KMS-11 (cell line): ENCODE results near the gene DCST1.

Source experiments
- H2AFZ ChIP-seq: fragments of 200-600 bp; sonication (generic); 2 replicates; pipeline ENCODE4 v1.6.1; 2016; ENCODE audit warnings: antibody characterized with exemption, mixed run types, low read depth
- H3K27ac ChIP-seq: fragments of 200-600 bp; sonication (generic); 2 replicates; pipeline ENCODE4 v1.6.1; 2016; ENCODE audit warnings: mild to moderate bottlenecking, mixed run types
- H3K27me3 ChIP-seq: fragments of 200-600 bp; sonication (generic); 2 replicates; pipeline ENCODE4 v1.6.1; 2017; ENCODE audit warnings: mild to moderate bottlenecking, low read depth, mixed run types, moderate library complexity; ENCODE audit not compliant: insufficient read depth
- H3K36me3 ChIP-seq: fragments of 200-600 bp; sonication (generic); 2 replicates; pipeline ENCODE4 v1.6.1; 2017; ENCODE audit warnings: mild to moderate bottlenecking, mixed run types; ENCODE audit not compliant: insufficient read depth
- H3K4me1 ChIP-seq: fragments of 200-600 bp; sonication (generic); 2 replicates; pipeline ENCODE4 v1.6.1; 2016; ENCODE audit warnings: mild to moderate bottlenecking, low read depth, mixed run types; ENCODE audit not compliant: poor library complexity, severe bottlenecking
- H3K4me2 ChIP-seq: fragments of 200-600 bp; sonication (generic); 2 replicates; pipeline ENCODE4 v1.7.0; 2016; ENCODE audit warnings: mild to moderate bottlenecking, mixed run types
- H3K4me3 ChIP-seq: fragments of 200-600 bp; sonication (generic); IDR thresholded peaks from 2 replicates; pipeline ENCODE4 v1.6.1; 2017; ENCODE audit warnings: low read depth, low read length, mixed read lengths; ENCODE audit not compliant: insufficient read depth
- H3K79me2 ChIP-seq: fragments of 200-600 bp; sonication (generic); 2 replicates; pipeline ENCODE4 v1.6.1; 2016; ENCODE audit warnings: low read depth, mixed run types; ENCODE audit not compliant: insufficient read depth
- H3K9ac ChIP-seq: fragments of 200-600 bp; sonication (generic); 2 replicates; pipeline ENCODE4 v1.6.1; 2016; ENCODE audit warnings: mild to moderate bottlenecking, mixed run types
- H4K20me1 ChIP-seq: fragments of 200-600 bp; sonication (generic); 2 replicates; pipeline ENCODE4 v1.6.1; 2016; ENCODE audit warnings: mild to moderate bottlenecking, mixed run types; ENCODE audit not compliant: insufficient read depth
- TF ChIP-seq, protein P1 (sequence below): fragments of 200-600 bp; sonication (generic); conservative IDR thresholded peaks from 2 replicates; pipeline ENCODE4 v1.6.1; 2017; ENCODE audit warnings: low read depth, mild to moderate bottlenecking, antibody characterized with exemption, low read length, moderate library complexity, mixed read lengths

The DCST1 gene

GRCh38 chr1:154989195-154989860 lies 44.3 kb upstream of the DCST1 start:
- no peak overlapping the region for H3K9ac ChIP-seq
- H2AFZ ChIP-seq, result no peak overlapping the region

DNA sequence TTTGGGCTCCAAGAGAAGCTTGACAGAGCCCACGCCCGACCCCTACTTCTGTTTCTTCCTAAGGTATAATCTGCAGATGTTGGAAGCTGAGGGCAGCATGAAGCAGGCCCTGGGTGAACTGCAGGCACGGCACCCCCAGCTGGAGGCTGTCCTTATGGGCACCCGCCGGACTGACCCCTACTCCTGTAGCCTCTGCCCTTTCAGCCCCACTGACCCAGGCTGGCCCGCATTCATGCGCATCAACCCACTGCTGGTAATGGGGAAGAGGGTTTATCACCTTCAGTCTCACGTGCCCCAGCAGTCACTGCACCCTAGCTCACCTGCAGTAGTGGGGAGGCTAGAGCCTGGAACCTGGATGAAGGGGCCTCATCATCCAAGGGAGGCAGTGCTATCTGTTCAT lies 43.3 kb upstream of the DCST1 start:
- Histone ChIP-seq H3K79me2 (peaks cover 36% of the 10 kb centered on the region; the same call in 1 of the 2 replicates), H3K4me3 (no peak overlapping the region), H2AFZ (no peak overlapping the region), H4K20me1 (no peaks in the 10 kb centered on the region), H3K4me1 (peaks cover 32% of the 10 kb centered on the region), H3K4me2 (no peak overlapping the region), H3K36me3 (peaks cover 17% of the 10 kb centered on the region; the same call in 1 of the 2 replicates), H3K27me3 (no peaks in the 10 kb centered on the region), H3K27ac (no peak overlapping the region), H3K9ac (no peak overlapping the region)
- TF ChIP-seq, protein P1, sequence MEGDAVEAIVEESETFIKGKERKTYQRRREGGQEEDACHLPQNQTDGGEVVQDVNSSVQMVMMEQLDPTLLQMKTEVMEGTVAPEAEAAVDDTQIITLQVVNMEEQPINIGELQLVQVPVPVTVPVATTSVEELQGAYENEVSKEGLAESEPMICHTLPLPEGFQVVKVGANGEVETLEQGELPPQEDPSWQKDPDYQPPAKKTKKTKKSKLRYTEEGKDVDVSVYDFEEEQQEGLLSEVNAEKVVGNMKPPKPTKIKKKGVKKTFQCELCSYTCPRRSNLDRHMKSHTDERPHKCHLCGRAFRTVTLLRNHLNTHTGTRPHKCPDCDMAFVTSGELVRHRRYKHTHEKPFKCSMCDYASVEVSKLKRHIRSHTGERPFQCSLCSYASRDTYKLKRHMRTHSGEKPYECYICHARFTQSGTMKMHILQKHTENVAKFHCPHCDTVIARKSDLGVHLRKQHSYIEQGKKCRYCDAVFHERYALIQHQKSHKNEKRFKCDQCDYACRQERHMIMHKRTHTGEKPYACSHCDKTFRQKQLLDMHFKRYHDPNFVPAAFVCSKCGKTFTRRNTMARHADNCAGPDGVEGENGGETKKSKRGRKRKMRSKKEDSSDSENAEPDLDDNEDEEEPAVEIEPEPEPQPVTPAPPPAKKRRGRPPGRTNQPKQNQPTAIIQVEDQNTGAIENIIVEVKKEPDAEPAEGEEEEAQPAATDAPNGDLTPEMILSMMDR, result no peak

More at GRCh38 chr1:154989195-154989860, 44.3 kb upstream of the DCST1 start:
- no peak overlapping the region for H3K4me2 ChIP-seq
- H3K36me3 ChIP-seq, result peaks cover 17% of the 10 kb centered on the region; the same call in 1 of the 2 replicates
- peaks cover 34% of the 10 kb centered on the region for H3K4me1 ChIP-seq
- peaks cover 45% of the 10 kb centered on the region for H3K79me2 ChIP-seq
- no peak overlapping the region for H3K27ac ChIP-seq
- H3K4me3 ChIP-seq, result no peak overlapping the region
- TF ChIP-seq, protein P1, result no peak
- H4K20me1 ChIP-seq, result no peaks in the 10 kb centered on the region
- no peaks in the 10 kb centered on the region for H3K27me3 ChIP-seq

DNA sequence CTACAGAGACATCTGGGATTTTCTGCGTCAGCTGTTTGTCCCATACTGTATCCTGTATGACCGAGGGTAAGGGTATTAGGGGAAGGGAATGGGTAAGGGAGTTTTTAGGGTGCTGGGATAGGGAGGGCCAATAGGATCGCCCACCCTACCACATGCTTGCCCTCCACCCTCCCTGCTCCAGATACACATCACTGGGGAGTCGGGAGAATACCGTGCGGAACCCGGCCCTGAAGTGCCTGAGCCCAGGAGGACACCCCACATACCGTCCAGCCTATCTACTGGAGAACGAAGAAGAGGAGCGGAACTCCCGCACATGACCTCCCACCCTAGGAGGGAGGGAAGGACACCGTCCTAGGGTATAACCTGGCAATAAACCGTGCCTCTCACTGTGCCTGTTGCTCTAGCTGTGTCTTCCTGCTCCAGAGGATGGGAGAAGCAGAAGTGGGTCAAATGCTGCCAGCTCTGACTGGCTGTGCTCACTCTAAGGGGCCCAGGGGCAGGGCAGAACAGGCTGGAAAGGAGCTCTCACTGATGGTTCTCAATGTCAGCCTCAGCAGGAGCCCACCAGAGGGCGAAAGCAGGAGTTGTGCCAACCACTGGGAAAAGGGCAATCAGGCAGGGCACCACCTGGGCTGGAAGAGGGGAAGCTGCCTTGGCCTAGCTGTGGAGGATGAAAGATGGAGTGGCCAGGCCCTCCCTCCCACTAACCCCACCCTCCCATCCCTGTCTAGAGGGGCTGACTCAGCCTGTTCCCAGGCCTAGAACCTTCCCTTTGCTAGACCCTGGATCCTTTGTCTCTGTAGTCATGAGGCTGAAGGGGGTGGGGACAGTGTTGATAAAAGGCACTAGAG lies 40.7 kb upstream of the DCST1 start:
- Histone ChIP-seq H3K4me1 (peaks cover 51% of the 10 kb centered on the region), H3K36me3 (peaks cover 13% of the 10 kb centered on the region; the same call in 1 of the 2 replicates), H3K79me2 (peaks cover 10% of the 10 kb centered on the region; the same call in 1 of the 2 replicates), H3K9ac (no peak overlapping the region), H4K20me1 (no peaks in the 10 kb centered on the region), H3K4me2 (no peak overlapping the region), H2AFZ (no peak overlapping the region), H3K4me3 (no peak overlapping the region), H3K27me3 (no peaks in the 10 kb centered on the region), H3K27ac (no peak overlapping the region; the same call in 1 of the 2 replicates)
- TF ChIP-seq, protein P1, result 0 out of 2 replicates have a peak, but pooled peaks have one; percentile 14

DNA sequence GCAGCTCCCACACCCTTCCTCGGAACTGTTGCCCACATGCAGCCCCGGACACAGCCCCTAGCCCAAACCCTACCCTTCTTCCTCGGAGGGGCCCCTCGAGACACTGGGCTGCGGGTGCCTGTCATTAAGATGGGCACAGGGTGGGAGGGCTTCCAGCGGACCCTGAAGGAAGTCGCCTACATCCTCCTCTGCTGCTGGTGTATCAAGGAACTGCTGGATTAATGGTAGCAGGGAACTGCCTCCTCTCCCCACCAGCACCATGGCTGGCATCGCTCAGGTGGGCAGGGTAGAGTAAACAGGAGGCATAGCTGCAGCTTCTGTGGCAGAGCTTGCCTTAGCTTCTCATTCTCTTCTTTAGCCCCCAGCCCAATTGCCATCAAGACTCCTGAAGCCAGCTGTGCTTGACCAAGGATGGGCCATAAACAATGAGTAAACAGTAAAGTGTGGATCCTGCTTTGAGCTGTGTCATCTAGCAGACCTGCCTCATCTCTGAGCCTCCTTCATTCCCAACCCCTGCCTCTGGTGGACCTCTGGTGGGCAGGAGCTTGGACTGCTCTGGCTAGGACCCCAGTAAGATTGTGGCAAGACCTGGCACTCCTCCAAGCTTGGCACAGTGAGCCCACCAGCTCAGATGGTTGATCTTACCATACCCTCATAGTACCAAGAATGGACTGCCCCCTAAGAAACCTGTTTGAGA lies 39.9 kb upstream of the DCST1 start, which contains the start of gene LENEP:
Gene LENEP (plus strand): TSS at position 15 of the 697 bp plus-strand sequence. CDS start 22 bp downstream, at position 37.
- H2AFZ ChIP-seq, result no peak within 1 kb of the TSS
- peaks cover 6% of the 10 kb centered on the region; the same call in 1 of the 2 replicates for H3K36me3 ChIP-seq
- H3K9ac ChIP-seq, result no peak within 1 kb of the TSS
- no peak within 1 kb of the TSS for H3K4me3 ChIP-seq
- H3K4me1 ChIP-seq, result peaks cover 57% of the 10 kb centered on the region
- TF ChIP-seq, protein P1, result no peak
- H3K4me2 ChIP-seq, result no peak within 1 kb of the TSS
- no peaks in the 10 kb centered on the region for H3K27me3 ChIP-seq
- H3K27ac ChIP-seq, result peak within 1 kb of the TSS; percentile 4; the same call in 1 of the 2 replicates
- no peaks in the 10 kb centered on the region for H4K20me1 ChIP-seq
- H3K79me2 ChIP-seq, result 0 out of 2 replicates have a peak, but pooled peaks cover 2% of the 10 kb centered on the region
